Measurements from ENCODE around the gene ELOVL6. TPM values are rescaled to one million over a fixed set of nuclear protein-coding genes. Genes with fewer than 3 reads are reported as not detected.

ELOVL6 gene
- total RNA-seq, 1 donor from 2014 or later, result 7.3 TPM

DNA sequence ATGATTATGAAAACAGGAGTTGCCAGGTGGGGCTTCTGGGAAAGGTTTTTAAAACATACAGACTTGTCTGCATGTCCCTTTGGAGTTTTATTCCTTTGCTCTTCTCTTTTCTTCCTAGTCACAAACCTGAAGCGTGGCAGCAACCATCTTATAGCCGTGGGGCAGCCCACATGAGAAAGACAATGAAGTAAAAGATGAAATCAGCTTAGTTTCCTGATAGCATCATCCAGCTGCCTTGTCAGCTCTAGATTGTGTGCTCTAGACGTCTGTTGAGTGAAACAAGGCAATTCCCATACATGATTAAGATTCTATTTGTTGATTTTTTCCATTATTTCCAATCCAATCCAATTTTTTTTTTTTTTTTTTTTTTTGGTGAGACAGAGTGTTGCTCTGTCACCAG is 68.9 kb downstream of the ELOVL6 start:
- no peaks in the 10 kb centered on the region for H3K36me3 Mint-ChIP-seq (ENCODE audit: unreplicated experiment)
- H3K27ac Mint-ChIP-seq (ENCODE audit: unreplicated experiment), result no peak overlapping the region
- H3K9me3 Mint-ChIP-seq (ENCODE audit: unreplicated experiment), result no peaks in the 10 kb centered on the region
- H3K4me1 Mint-ChIP-seq (ENCODE audit: unreplicated experiment), result peaks cover 3% of the 10 kb centered on the region
- no peak overlapping the region for H3K4me3 Mint-ChIP-seq (ENCODE audit: unreplicated experiment)
- no peak for DNase-seq (ENCODE audit: extremely low spot score, unreplicated experiment)
- TF ChIP-seq, protein P1, sequence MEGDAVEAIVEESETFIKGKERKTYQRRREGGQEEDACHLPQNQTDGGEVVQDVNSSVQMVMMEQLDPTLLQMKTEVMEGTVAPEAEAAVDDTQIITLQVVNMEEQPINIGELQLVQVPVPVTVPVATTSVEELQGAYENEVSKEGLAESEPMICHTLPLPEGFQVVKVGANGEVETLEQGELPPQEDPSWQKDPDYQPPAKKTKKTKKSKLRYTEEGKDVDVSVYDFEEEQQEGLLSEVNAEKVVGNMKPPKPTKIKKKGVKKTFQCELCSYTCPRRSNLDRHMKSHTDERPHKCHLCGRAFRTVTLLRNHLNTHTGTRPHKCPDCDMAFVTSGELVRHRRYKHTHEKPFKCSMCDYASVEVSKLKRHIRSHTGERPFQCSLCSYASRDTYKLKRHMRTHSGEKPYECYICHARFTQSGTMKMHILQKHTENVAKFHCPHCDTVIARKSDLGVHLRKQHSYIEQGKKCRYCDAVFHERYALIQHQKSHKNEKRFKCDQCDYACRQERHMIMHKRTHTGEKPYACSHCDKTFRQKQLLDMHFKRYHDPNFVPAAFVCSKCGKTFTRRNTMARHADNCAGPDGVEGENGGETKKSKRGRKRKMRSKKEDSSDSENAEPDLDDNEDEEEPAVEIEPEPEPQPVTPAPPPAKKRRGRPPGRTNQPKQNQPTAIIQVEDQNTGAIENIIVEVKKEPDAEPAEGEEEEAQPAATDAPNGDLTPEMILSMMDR (IDR thresholded peaks at IDR 0.05), result no peak
- H3K27me3 Mint-ChIP-seq (ENCODE audit: unreplicated experiment), result no peaks in the 10 kb centered on the region

DNA sequence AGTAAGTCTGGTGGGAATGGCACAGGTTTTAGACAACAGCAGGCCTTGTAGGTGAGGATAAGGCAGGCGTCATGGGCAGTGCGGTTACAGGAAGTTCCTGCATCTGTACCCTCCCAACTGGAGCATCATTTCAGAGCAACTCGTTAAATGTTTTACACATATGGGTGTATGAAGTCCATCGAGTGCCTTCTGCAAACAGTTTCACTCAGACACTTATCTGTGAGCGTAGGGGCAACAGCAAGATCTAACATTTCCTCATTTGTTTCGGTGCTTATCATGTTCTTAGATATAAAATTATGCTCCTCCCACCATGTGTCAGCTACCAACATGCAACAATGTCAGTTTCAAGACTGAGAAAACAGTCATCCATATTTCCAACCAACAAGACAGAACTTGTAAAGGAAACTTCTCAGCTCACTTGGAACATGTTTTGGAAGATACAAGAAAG is 69.9 kb downstream of the ELOVL6 start:
- H3K9me3 Mint-ChIP-seq (ENCODE audit: unreplicated experiment), result no peaks in the 10 kb centered on the region

DNA sequence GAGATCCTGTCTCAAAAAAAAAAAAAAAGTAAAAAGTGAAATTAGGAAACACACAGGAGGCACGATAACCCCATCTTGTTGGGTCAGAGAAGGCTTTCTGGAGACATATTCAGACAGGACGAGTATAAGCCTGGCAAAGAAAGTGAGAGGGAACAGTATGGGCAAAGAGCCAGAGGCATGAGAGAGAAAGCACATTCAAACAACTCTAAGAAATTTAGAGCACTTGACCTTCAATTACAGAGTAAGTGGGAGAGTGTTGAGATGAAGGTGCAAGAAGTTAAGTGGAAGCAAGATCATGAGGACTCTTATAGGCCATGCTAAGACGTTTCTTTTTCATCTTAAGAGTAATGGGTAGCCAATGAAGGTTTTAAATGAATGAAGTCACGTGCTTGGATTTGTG is 70.4 kb downstream of the ELOVL6 start:
- no peak overlapping the region for H3K27ac Mint-ChIP-seq (ENCODE audit: unreplicated experiment)
- no peak overlapping the region for H3K4me3 Mint-ChIP-seq (ENCODE audit: unreplicated experiment)
- TF ChIP-seq, protein P1 (IDR thresholded peaks at IDR 0.05), result no peak
- DNase-seq (ENCODE audit: extremely low spot score, unreplicated experiment), result no peak
- H3K9me3 Mint-ChIP-seq (ENCODE audit: unreplicated experiment), result no peaks in the 10 kb centered on the region
- no peaks in the 10 kb centered on the region for H3K27me3 Mint-ChIP-seq (ENCODE audit: unreplicated experiment)
- H3K4me1 Mint-ChIP-seq (ENCODE audit: unreplicated experiment), result no peaks in the 10 kb centered on the region
- H3K36me3 Mint-ChIP-seq (ENCODE audit: unreplicated experiment), result no peaks in the 10 kb centered on the region

More for the DNA sequence above, 69.9 kb downstream of the ELOVL6 start:
- TF ChIP-seq, protein P1 (IDR thresholded peaks at IDR 0.05), result no peak
- no peak for DNase-seq (ENCODE audit: extremely low spot score, unreplicated experiment)
- Mint-ChIP-seq H3K36me3 (ENCODE audit: unreplicated experiment) (no peaks in the 10 kb centered on the region), H3K27ac (ENCODE audit: unreplicated experiment) (no peak overlapping the region), H3K4me3 (ENCODE audit: unreplicated experiment) (no peak overlapping the region), H3K4me1 (ENCODE audit: unreplicated experiment) (no peaks in the 10 kb centered on the region), H3K27me3 (ENCODE audit: unreplicated experiment) (no peaks in the 10 kb centered on the region)

DNA sequence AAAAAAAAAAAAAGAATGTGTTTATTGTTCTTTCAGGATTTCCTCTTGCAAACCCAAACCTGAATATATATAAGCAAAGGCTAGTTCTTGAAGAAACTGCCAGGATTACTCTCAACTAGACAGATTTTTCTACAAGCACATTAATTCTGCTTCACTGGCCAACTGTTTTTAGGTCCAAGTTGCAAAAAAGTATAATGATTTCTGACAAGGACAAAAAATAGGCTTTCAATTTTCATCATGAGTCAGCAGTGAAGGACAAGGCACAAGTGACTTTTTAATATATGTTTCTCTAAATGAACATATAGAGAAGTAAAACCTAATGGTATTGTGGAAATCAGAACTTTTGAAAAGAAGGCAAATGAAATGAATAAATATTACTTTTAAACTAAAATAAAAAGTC is 73.7 kb downstream of the ELOVL6 start:
- TF ChIP-seq, protein P1 (IDR thresholded peaks at IDR 0.05), result no peak
- H3K27me3 Mint-ChIP-seq (ENCODE audit: unreplicated experiment), result no peaks in the 10 kb centered on the region
- H3K36me3 Mint-ChIP-seq (ENCODE audit: unreplicated experiment), result no peaks in the 10 kb centered on the region
- H3K27ac Mint-ChIP-seq (ENCODE audit: unreplicated experiment), result no peak overlapping the region
- H3K4me3 Mint-ChIP-seq (ENCODE audit: unreplicated experiment), result no peak overlapping the region
- no peak for DNase-seq (ENCODE audit: extremely low spot score, unreplicated experiment)
- peaks cover 4% of the 10 kb centered on the region for H3K4me1 Mint-ChIP-seq (ENCODE audit: unreplicated experiment)
- no peaks in the 10 kb centered on the region for H3K9me3 Mint-ChIP-seq (ENCODE audit: unreplicated experiment)

DNA sequence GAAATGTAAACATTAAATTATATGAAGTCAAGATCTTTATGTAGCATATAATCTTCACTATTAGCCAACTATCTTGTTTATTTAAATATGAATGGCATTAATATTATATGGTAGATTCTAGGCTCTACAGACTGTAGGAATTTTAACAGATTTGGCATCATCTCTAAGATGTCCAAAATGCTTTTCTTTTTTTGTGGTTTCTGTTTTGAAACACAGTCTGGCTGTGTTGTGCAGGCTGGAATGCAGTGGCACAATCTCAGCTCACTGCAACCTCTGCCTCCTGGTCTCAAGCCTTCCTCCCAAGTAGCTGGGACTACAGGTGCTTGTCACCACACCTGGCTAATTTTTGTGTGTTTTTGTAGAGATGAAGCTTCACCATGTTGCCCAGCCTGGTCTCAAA is 76.2 kb downstream of the ELOVL6 start:
- DNase-seq (ENCODE audit: extremely low spot score, unreplicated experiment), result no peak
- Mint-ChIP-seq H3K4me3 (ENCODE audit: unreplicated experiment) (no peak overlapping the region), H3K27ac (ENCODE audit: unreplicated experiment) (no peak overlapping the region), H3K27me3 (ENCODE audit: unreplicated experiment) (no peaks in the 10 kb centered on the region), H3K36me3 (ENCODE audit: unreplicated experiment) (no peaks in the 10 kb centered on the region), H3K9me3 (ENCODE audit: unreplicated experiment) (no peaks in the 10 kb centered on the region), H3K4me1 (ENCODE audit: unreplicated experiment) (peaks cover 8% of the 10 kb centered on the region)
- TF ChIP-seq, protein P1 (IDR thresholded peaks at IDR 0.05), result no peak
